HG03558 (cell line): Measurements from ENCODE around the gene P3H3.

Experiments
- ATAC-seq: cut with Tn5 transposase; IDR thresholded peaks from one replicate; pipeline ENCODE4 v1.9.1; 2021; ENCODE audit warnings: moderate number of reproducible peaks; ENCODE audit not compliant: unreplicated experiment; ENCODE audit errors: extremely low read depth

The P3H3 gene

DNA sequence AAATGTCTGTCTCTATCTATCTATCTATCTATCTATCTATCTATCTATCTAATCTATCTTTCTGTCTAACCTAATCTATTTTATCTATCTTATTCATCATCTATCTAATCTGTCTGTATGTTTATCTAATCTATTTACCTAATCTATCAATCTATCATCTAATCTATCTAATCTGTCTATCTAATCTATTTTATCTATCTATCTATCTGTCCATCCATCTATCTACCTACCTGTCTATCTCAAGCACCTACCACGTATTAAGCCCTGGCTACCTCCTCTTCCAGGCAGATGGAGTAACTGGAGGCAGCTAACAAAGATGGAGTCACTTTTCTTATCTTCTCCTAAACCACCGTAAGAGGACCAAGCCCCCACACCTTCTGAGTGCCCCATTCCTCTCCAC, 33.1 kb upstream of the P3H3 start:
- ATAC-seq: no peak

DNA sequence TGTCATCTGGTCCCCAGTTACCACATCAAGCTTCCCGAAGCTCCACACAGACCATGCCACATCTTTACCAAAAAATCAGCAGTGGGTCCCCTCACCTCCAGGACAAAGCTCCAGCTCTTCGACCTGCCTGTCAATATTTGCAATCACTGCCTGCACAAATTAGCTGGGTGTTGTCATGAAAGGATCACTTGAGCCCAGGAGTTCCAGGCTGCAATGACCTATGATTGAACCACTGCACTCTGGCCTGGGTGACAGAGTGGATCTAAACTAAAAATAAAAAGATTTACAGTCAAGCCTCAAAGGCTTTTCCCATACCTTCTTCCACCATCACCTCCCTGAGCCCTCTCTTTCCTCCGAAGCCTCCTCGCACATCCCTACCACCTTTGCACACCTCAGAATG, 31.6 kb upstream of the P3H3 start:
- ATAC-seq: no peak

DNA sequence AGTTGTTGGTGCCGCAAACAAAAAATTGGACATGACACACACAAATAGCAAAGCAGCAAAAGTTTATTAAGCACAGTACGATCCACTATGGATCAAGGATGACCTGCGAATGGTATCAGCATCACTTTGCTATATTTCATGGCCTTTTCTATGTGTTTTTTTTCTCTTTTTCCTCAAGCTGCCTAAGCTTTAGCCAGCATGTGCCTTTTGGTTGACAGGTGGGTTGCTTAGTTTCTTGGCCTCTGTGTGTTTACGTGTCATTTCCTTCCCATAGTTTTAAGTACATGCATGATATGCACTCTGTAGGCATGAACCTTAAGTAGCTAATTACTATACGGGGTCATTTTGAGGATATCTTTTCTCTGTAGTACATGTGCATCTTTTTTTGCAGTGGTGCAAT, 29.1 kb upstream of the P3H3 start:
- ATAC-seq: no peak

DNA sequence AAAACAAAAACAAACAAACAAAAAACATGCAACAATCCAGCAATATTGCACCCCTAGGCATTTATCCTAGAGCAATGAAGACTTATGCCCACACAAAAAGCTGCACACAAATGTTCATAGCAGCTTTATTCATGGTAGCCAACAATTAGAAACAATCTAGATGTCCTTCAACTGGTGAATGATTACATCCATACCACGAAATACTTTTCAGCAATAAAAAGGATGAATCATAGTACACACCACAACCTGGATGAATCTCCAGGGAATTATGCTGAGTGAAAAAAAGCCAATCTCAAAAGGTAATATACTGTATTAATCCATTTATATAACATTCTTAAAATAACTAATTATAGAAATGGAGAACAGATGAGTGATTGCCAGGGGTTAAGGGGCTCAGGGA, 21.0 kb upstream of the P3H3 start:
- ATAC-seq: no peak

GRCh38 chr12:6809056-6809455, 19.2 kb upstream of the P3H3 start:
- no peak for ATAC-seq

- no peak for ATAC-seq
Measured at GRCh38 chr12:6810758-6811157, 17.4 kb upstream of the P3H3 start.

- no peak for ATAC-seq
Measured at GRCh38 chr12:6813363-6813762, 14.8 kb upstream of the P3H3 start.

- no peak for ATAC-seq
Measured at GRCh38 chr12:6816598-6816997, 11.6 kb upstream of the P3H3 start.

- ATAC-seq: no peak
Measured at GRCh38 chr12:6817098-6817497, 11.1 kb upstream of the P3H3 start.

DNA sequence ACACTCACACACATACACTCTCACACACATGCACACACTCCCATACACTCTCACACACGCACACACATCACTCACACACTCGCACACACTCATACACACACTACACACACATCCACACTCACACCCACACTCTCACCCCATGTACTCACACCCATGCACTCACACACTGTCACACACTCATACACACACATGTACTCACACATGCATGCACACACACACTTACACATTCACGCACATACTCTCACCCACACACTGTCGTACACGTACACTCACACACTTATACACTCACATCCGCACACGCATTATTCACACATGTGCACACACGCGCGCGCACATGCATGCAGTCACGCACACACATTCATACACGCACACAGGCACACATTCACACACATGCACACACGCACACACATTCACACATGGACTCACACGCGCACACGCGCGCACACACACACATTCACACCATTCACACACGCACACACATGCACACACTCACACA, 10.5 kb upstream of the P3H3 start:
- no peak for ATAC-seq

- ATAC-seq: no peak
Measured at GRCh38 chr12:6818222-6818621, 10.0 kb upstream of the P3H3 start.

DNA sequence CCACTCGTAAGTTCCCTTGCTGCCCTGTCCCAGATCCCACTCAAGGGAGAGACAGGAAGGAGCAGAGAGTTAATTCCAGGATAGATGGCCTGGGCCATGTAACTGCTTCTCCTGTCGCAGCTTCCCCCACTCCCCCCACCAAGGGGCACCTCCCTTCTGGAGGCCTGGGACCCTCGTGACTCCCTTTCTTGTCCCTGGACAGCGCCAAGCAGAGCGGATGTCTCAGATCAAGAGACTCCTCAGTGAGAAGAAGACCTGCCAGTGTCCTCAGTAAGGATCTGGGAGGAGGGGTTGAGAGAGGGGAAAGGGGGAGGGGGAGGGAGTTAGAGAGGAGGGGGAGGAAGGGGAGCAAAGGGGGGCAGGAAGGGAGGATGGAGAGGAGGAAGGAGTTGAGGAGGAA, 9.6 kb upstream of the P3H3 start:
- ATAC-seq: no peak

- no peak for ATAC-seq
Measured at GRCh38 chr12:6819106-6820030, 8.8 kb upstream of the P3H3 start.

DNA sequence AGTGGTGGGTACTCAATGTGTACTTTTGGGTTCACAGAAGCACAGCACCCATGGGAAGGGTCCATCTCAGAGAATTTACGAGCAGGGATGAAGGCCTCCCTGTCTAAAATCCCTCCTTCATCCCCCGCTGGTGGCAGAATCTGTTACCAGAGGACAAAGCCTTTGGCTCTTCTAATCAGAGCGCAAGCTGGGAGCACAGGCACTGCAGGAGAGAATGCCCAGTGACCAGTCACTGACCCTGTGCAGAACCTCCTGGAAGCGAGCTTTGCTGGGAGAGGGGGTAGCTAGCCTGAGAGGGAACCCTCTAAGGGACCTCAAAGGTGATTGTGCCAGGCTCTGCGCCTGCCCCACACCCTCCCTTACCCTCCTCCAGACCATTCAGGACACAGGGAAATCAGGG, 8.0 kb upstream of the P3H3 start:
- ATAC-seq: no peak

GRCh38 chr12:6821591-6822425, 6.4 kb upstream of the P3H3 start, which contains the start of gene GPR162:
GPR162 (plus strand) TSS chr12:6821821; CDS start chr12:6823899, 2,078 bp downstream.
- ATAC-seq: no peak

- no peak for ATAC-seq
Measured at GRCh38 chr12:6822426-6823135, 5.6 kb upstream of the P3H3 start.

GRCh38 chr12:6823182-6824084, 4.8 kb upstream of the P3H3 start:
- ATAC-seq: no peak

DNA sequence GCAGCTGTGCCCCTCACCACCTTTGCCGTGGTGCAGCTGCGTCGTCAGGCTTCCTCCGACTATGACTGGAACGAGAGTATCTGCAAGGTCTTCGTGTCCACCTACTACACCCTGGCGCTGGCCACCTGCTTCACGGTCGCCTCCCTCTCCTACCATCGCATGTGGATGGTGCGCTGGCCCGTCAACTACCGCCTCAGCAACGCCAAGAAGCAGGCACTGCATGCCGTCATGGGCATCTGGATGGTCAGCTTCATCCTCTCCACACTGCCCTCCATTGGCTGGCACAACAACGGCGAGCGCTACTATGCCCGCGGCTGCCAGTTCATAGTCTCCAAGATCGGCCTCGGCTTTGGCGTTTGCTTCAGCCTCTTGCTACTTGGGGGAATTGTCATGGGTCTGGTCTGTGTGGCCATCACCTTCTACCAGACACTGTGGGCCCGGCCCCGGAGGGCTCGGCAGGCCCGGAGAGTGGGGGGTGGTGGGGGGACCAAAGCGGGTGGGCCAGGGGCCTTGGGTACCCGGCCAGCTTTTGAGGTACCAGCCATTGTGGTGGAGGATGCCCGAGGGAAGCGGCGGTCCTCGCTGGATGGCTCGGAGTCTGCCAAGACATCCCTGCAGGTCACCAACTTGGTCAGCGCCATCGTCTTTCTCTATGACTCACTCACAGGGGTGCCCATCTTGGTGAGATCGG, 4.0 kb upstream of the P3H3 start:
- ATAC-seq: no peak

GRCh38 chr12:6824901-6825381, 3.3 kb upstream of the P3H3 start:
- no peak for ATAC-seq
